GM21786 (cell line): Measurements from ENCODE around the gene MYL12B.
"Not testable (repeated sequence)": the region's sequence is repeated elsewhere in the genome, so short reads cannot be mapped to it uniquely, and the experiment has no call there.

Experiments
- ATAC-seq: cut with Tn5 transposase; IDR thresholded peaks from one replicate; pipeline ENCODE4 v1.9.1; 2021; ENCODE audit not compliant: unreplicated experiment

MYL12B gene

GRCh38 chr18:3260995-3261372, 949 bp upstream of the MYL12B start:
- ATAC-seq: no peak

GRCh38 chr18:3262234-3263131, 550 bp downstream of the MYL12B start:
- ATAC-seq: peak; percentile 25

- ATAC-seq: no peak
Observed at GRCh38 chr18:3263132-3263700, 1.3 kb downstream of the MYL12B start.

- no peak for ATAC-seq
Observed at GRCh38 chr18:3264362-3264761, 2.4 kb downstream of the MYL12B start.

- no peak for ATAC-seq
Observed at GRCh38 chr18:3265564-3266033, 3.7 kb downstream of the MYL12B start.

- no peak for ATAC-seq
Observed at GRCh38 chr18:3266062-3266608, 4.2 kb downstream of the MYL12B start.

- ATAC-seq: no peak
Observed at GRCh38 chr18:3268306-3268705, 6.4 kb downstream of the MYL12B start.

GRCh38 chr18:3269241-3269913, 7.4 kb downstream of the MYL12B start:
- no peak for ATAC-seq

GRCh38 chr18:3269914-3270299, 8.0 kb downstream of the MYL12B start:
- no peak for ATAC-seq

- no peak for ATAC-seq
Observed at GRCh38 chr18:3273042-3273441, 11.1 kb downstream of the MYL12B start.

- not testable (repeated sequence) for ATAC-seq
Observed at GRCh38 chr18:3277643-3278213, 15.8 kb downstream of the MYL12B start.

- ATAC-seq: peak; percentile 81
Observed at GRCh38 chr18:3279201-3280185, 17.6 kb downstream of the MYL12B start.

- peak; percentile 53 for ATAC-seq
Observed at GRCh38 chr18:3281456-3282400, 19.8 kb downstream of the MYL12B start.

- no peak for ATAC-seq
Observed at GRCh38 chr18:3283253-3283863, 21.4 kb downstream of the MYL12B start.

- ATAC-seq: no peak
Observed at GRCh38 chr18:3283908-3284307, 22.0 kb downstream of the MYL12B start.

GRCh38 chr18:3284501-3284900, 22.6 kb downstream of the MYL12B start:
- ATAC-seq: no peak

- ATAC-seq: no peak
Observed at GRCh38 chr18:3286159-3286558, 24.2 kb downstream of the MYL12B start.

- no peak for ATAC-seq
Observed at GRCh38 chr18:3293196-3293951, 31.4 kb downstream of the MYL12B start.
